HL-60 (cell line): ENCODE measurements around the gene HLA-DRA.
A peak's percentile ranks its signal among the peaks of the same experiment; 100 is the strongest.
"Not testable (repeated sequence)": the region's sequence is repeated elsewhere in the genome, so short reads cannot be mapped to it uniquely, and the experiment has no call there.

ENCODE experiments used
- DNase-seq, 2 experiments: peaks; one replicate each; pipeline ENCODE4 v3.0.0-alpha.2; 2010 to 2020; ENCODE audit warnings: low read depth in 1 of 2, low spot score in 1 of 2
- H3K27ac ChIP-seq: fragments of 250-450 bp; sonication (Bioruptor Pico); replicated peaks from 2 replicates; pipeline ENCODE4 v1.5.1; 2020; ENCODE audit warnings: mild to moderate bottlenecking, moderate library complexity
- H3K27me3 ChIP-seq: fragments of 250-450 bp; sonication (Bioruptor Pico); 2 replicates; pipeline ENCODE4 v1.5.1; 2021; ENCODE audit warnings: mild to moderate bottlenecking, moderate library complexity; ENCODE audit not compliant: insufficient read depth, poor library complexity, severe bottlenecking
- H3K4me3 ChIP-seq: replicated peaks from 2 replicates; pipeline ENCODE4 v1.5.1; 2011; ENCODE audit warnings: mild to moderate bottlenecking, control low read depth, low read length; ENCODE audit not compliant: insufficient read depth
- CTCF ChIP-seq: IDR thresholded peaks from one replicate; pipeline ENCODE4 v1.5.1; 2011; ENCODE audit warnings: low read length, control low read depth, inconsistent platforms; ENCODE audit not compliant: insufficient read depth
- GABPA ChIP-seq: IDR thresholded peaks from 2 replicates; pipeline ENCODE4 v1.6.1; 2012; ENCODE audit warnings: low read depth
- POLR2AphosphoS5 ChIP-seq: IDR thresholded peaks from 2 replicates; pipeline ENCODE4 v1.6.1; 2012; ENCODE audit warnings: low read depth
- SPI1 ChIP-seq: IDR thresholded peaks from 2 replicates; pipeline ENCODE4 v1.6.1; 2012; ENCODE audit warnings: low read depth, mild to moderate bottlenecking, borderline replicate concordance
- TF ChIP-seq, protein P1 (sequence below): IDR thresholded peaks from 2 replicates; pipeline ENCODE4 v1.6.1; 2012; ENCODE audit warnings: low read depth; ENCODE audit not compliant: insufficient replicate concordance

The HLA-DRA gene

DNA sequence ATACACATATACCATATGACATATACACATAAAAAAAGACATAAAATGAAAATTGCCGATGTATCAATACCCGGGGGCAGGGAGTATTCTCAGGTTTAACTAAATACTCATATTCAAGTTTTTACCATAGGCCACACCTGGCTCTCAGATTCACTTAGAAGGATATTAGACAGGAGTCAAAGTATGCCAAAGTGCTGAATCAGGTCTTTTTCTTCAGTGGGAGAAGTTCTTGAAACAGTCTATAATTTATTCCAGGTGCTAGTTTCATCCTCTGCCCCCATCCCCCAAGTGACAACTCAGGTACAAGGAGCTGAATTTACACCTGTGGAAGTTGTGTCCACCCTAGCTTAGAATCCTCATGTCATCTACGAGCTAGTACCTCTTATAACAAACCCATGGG is 8.5 kb upstream of the HLA-DRA start:
- DNase-seq: no peak
- Histone ChIP-seq H3K27me3 (peaks cover 3% of the 10 kb centered on the region), H3K27ac (no peak overlapping the region), H3K4me3 (no peak overlapping the region)
- TF ChIP-seq GABPA (no peak), SPI1 (no peak), POLR2AphosphoS5 (no peak)

DNA sequence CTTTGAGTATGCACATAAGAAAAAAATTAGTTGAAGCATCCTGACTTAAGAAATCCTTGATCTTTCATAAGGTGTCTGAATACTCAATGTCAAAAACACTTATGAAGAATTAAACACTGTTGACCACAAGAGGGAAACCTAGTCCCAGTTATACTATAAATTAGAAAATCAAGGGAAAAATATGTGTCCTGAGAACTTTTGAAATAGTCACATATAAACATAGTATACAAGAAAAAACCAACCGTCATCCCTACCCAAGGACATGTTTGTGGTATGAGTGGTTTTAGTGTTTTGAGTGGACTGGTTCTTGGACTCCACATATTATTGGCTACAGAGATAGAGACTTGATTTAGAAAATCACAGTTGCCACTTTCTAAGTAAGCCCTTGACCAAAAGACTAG is 7.6 kb upstream of the HLA-DRA start:
- DNase-seq: no peak
- no peak for TF ChIP-seq GABPA
- TF ChIP-seq CTCF: no peak
- no peak for TF ChIP-seq POLR2AphosphoS5
- TF ChIP-seq, protein P1, sequence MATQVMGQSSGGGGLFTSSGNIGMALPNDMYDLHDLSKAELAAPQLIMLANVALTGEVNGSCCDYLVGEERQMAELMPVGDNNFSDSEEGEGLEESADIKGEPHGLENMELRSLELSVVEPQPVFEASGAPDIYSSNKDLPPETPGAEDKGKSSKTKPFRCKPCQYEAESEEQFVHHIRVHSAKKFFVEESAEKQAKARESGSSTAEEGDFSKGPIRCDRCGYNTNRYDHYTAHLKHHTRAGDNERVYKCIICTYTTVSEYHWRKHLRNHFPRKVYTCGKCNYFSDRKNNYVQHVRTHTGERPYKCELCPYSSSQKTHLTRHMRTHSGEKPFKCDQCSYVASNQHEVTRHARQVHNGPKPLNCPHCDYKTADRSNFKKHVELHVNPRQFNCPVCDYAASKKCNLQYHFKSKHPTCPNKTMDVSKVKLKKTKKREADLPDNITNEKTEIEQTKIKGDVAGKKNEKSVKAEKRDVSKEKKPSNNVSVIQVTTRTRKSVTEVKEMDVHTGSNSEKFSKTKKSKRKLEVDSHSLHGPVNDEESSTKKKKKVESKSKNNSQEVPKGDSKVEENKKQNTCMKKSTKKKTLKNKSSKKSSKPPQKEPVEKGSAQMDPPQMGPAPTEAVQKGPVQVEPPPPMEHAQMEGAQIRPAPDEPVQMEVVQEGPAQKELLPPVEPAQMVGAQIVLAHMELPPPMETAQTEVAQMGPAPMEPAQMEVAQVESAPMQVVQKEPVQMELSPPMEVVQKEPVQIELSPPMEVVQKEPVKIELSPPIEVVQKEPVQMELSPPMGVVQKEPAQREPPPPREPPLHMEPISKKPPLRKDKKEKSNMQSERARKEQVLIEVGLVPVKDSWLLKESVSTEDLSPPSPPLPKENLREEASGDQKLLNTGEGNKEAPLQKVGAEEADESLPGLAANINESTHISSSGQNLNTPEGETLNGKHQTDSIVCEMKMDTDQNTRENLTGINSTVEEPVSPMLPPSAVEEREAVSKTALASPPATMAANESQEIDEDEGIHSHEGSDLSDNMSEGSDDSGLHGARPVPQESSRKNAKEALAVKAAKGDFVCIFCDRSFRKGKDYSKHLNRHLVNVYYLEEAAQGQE: no peak
- TF ChIP-seq SPI1: no peak
- no peaks in the 10 kb centered on the region for H3K27me3 ChIP-seq

DNA sequence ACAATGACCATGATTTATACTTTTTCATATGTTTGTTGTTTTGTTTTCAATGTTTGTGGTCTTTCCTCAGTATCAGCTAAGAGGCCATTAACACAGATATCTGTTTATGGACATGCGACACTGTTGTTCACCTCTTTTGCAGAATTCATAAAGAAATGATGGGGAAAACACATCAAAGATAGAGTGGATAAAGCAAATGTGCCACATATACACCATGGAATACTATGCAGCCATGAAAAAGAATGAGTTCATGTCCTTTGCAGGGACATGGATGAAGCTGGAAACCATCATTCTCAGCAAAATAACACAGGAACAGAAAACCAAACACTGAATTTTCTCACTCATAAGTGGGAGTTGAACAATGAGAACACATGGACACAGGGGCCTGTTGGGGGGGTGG is 5.7 kb upstream of the HLA-DRA start:
- not testable (repeated sequence) for H3K27me3 ChIP-seq, DNase-seq, H3K27ac ChIP-seq, H3K4me3 ChIP-seq

More for the DNA sequence above, 7.6 kb upstream of the HLA-DRA start:
- Histone ChIP-seq H3K4me3 (no peak overlapping the region), H3K27ac (no peak overlapping the region)

DNA sequence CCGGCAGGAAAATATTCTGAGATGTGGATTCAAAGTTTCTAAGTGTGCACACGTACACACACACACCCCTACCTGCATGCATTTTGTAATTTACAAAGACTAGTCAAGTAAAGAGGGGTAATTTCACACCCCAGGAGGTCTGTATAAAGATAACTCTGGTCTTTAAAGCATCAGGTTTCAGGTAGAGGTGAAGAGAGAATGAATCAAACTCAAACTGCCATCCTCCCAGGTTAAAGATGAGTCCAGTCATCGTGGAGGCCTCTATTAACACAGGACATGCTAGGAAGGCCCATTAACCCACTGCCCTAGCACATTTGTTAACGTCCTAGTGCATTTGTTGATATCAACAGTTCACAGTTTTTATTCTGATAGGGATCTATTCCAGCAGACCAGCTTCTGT is 3.5 kb upstream of the HLA-DRA start:
- DNase-seq: no peak
- H3K27me3 ChIP-seq: no peaks in the 10 kb centered on the region
- TF ChIP-seq SPI1 (no peak), CTCF (no peak), GABPA (no peak), POLR2AphosphoS5 (no peak)
- TF ChIP-seq, protein P1: no peak
- H3K27ac ChIP-seq: no peak overlapping the region
- no peak overlapping the region for H3K4me3 ChIP-seq

DNA sequence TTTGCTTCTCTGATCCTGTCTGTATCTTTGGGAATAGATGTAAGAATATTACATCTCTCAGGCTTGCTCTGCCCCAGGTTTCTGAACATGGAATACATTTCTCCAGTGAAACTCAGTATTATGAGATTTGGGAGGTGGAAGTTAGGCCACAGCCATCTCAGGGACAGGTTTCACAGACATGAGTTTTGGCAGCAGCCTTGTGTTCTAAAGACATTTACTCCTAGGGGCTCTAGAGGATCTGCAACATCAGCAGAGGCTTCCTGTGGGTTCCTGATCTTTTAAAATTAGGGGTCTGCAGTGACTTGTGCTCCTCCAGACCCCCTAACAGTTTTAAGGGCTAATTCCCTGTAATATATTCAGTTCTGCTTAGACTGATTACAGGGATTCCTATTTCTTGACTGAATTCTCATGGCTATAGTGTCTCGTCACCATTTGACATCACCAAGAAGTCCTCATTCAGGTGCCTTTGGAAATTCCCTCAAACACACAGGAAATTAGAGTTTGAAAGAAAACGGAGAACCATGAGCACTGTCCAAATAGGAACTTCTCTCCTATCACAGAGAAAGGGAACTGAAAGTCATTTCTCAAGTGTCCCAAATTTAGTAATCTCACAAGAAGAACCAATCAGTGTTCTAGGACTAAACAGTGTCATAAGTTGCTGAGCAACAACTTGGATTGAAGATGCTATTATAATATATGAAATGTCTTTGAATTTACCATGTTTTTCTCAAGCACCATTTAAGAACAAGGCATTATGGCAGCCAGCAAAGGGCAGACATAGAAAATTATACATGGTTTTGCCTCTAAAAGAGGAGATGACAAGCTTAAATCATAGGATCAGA is 2.5 kb upstream of the HLA-DRA start:
- H3K27ac ChIP-seq: no peak overlapping the region
- peak; percentile 15 to 51 for DNase-seq
- TF ChIP-seq POLR2AphosphoS5 (no peak), SPI1 (peak; percentile 57; the same call in 1 of the 2 replicates)
- no peak overlapping the region for H3K4me3 ChIP-seq
- H3K27me3 ChIP-seq: peaks cover 2% of the 10 kb centered on the region
